Breast epithelium (tissue), 4 donors: ENCODE data around the gene IRF2BP2. TPM values are rescaled to one million over a fixed set of nuclear protein-coding genes. Genes with fewer than 3 reads are reported as not detected.

Source experiments
- DNase-seq, 2 donors: peaks; one replicate each; pipeline ENCODE4 v3.0.0-alpha.2; 2019; ENCODE audit warnings: low spot score in 2 of 2
- H3K27ac ChIP-seq, 2 donors: fragments of 200-600 bp; sonication (generic) in 1 of 2; one replicate each; pipeline ENCODE4 v1.5.1; 2016 to 2019; ENCODE audit warnings: mild to moderate bottlenecking in 1 of 2
- H3K27me3 ChIP-seq, 2 donors: fragments of 200-600 bp; sonication (generic) in 1 of 2; one replicate each; pipeline versions ENCODE4 v1.5.1 to v1.6.0; 2017 to 2019; ENCODE audit warnings: control low read depth in 1 of 2, mild to moderate bottlenecking in 1 of 2
- H3K36me3 ChIP-seq: fragments of 200-600 bp; one replicate; pipeline ENCODE4 v1.5.1; 2019
- H3K4me1 ChIP-seq, 2 donors: fragments of 200-600 bp; sonication (generic); one replicate each; pipeline ENCODE4 v1.5.1; 2016 to 2019; ENCODE audit warnings: control low read depth in 1 of 2
- H3K4me3 ChIP-seq, 3 donors: fragments of 200-600 bp; sonication (generic); 1 replicate in 2 of 3; 2 replicates in 1 of 3; pipeline ENCODE4 v1.5.1; 2016 to 2019; ENCODE audit warnings: mild to moderate bottlenecking in 3 of 3, moderate library complexity in 2 of 3
- H3K9me3 ChIP-seq, 2 donors: fragments of 200-600 bp; sonication (generic) in 1 of 2; one replicate each; pipeline ENCODE4 v1.5.1; 2016 to 2019; ENCODE audit warnings: control low read depth in 1 of 2
- POLR2A ChIP-seq: fragments of 450-650 bp; IDR thresholded peaks from one replicate; pipeline ENCODE4 v1.6.1; 2016; ENCODE audit warnings: antibody characterized with exemption, mild to moderate bottlenecking, moderate library complexity
- POLR2AphosphoS5 ChIP-seq, 3 donors: sonication (generic); formaldehyde crosslinking; IDR thresholded peaks; one replicate each; pipeline ENCODE4 v1.6.1; 2017; ENCODE audit warnings: antibody characterized with exemption in 3 of 3
- intact Hi-C: fragments of 100-400 bp; cut with DNase I; formaldehyde crosslinking; loops from one replicate; pipeline ENCODE4 v1.15.1; 2023; ENCODE audit warnings: low total_unique reads
- total RNA-seq, 3 donors: library from RNA; depleted of rRNA; stranded (reverse); fragments of >200 nt; gene quantifications; one replicate each; pipeline ENCODE4 v1.1.0, GENCODE V29; 2016
- TF ChIP-seq, protein P1 (sequence below), 3 donors: fragments of 450-650 bp; IDR thresholded peaks; one replicate each; pipeline ENCODE4 v1.5.1; 2016 to 2017; ENCODE audit warnings: antibody characterized with exemption in 3 of 3, mild to moderate bottlenecking in 3 of 3, moderate library complexity in 3 of 3

Gene IRF2BP2
- total RNA-seq, 3 donors from 2014 or later, result 60.3 to 108 (median 84.9) TPM

DNA sequence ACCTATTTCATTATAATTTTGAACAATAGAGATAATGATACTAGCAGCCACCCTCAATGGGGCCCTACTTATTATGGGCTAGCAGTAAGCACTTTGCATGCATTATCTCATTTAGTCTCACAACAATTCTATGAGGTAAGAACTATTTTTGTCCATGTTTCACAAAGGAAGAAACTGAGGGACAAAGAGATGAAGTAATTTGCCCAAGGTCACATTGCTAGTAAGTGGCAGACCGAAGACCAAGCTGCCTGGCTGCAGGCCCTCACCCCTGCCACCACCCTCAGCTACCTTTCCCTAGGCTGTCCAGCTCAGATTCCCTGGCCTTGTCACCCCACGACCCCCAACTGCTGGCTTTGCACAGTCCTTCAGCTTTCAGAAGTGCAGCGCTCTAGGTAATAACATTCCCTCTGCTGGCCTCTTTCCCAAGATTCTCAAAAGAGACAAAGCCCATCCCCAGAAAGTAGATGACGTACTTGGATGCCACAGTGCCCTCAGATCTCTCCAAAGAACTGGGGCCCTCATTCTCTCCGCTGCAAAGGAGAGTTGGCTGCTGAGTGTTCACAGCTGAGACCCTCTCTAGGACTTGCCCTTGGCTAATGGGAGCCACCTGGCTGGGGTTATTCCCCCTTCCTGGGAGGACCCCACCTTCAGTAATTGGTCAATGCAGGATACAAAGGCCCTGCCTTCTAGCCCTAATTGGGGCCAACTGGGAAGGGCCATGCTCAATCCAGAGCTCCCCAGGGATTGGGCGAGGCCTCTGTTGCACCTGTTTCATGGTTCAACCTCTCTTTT lies 39.5 kb downstream of the IRF2BP2 start:
- no peak for DNase-seq
- Histone ChIP-seq H3K27me3 (no peaks in the 10 kb centered on the region), H3K9me3 (no peaks in the 10 kb centered on the region), H3K36me3 (no peaks in the 10 kb centered on the region), H3K4me3 (no peak overlapping the region), H3K4me1 (peaks cover 0 to 2% of the 10 kb centered on the region in 2 donors), H3K27ac (no peak overlapping the region)
- TF ChIP-seq POLR2AphosphoS5 (IDR thresholded peaks at IDR 0.05) (no peak), POLR2A (no peak)
- TF ChIP-seq, protein P1, sequence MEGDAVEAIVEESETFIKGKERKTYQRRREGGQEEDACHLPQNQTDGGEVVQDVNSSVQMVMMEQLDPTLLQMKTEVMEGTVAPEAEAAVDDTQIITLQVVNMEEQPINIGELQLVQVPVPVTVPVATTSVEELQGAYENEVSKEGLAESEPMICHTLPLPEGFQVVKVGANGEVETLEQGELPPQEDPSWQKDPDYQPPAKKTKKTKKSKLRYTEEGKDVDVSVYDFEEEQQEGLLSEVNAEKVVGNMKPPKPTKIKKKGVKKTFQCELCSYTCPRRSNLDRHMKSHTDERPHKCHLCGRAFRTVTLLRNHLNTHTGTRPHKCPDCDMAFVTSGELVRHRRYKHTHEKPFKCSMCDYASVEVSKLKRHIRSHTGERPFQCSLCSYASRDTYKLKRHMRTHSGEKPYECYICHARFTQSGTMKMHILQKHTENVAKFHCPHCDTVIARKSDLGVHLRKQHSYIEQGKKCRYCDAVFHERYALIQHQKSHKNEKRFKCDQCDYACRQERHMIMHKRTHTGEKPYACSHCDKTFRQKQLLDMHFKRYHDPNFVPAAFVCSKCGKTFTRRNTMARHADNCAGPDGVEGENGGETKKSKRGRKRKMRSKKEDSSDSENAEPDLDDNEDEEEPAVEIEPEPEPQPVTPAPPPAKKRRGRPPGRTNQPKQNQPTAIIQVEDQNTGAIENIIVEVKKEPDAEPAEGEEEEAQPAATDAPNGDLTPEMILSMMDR (IDR thresholded peaks at IDR 0.05), result no peak
- intact Hi-C loops, result no loop called here

DNA sequence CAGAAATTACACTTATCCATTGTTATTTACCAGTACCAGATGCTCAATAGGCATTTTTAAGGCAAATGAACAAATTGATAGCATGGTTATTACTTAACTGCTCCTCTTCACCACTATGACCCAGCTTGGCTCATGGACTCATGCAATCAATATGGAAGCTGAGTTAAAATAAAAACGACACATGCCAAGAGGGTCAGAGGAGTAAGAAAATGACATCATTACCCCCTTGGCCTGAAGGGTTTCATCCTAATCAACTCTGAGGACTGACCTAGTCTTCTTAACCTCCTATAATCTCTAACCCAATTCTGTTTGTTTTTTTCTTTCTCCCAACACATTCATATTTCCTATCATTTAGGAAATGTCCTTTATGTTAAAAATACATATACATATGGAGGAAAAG lies 41.6 kb downstream of the IRF2BP2 start:
- TF ChIP-seq POLR2AphosphoS5 (IDR thresholded peaks at IDR 0.05), result no peak
- TF ChIP-seq POLR2A, result no peak
- TF ChIP-seq, protein P1 (IDR thresholded peaks at IDR 0.05), result no peak
- Histone ChIP-seq H3K9me3 (no peaks in the 10 kb centered on the region), H3K36me3 (no peaks in the 10 kb centered on the region), H3K27ac (no peak overlapping the region), H3K27me3 (no peaks in the 10 kb centered on the region), H3K4me3 (no peak overlapping the region), H3K4me1 (peaks cover 0 to 7% of the 10 kb centered on the region in 2 donors)
- intact Hi-C loops, result no loop called here
- DNase-seq, result no peak

DNA sequence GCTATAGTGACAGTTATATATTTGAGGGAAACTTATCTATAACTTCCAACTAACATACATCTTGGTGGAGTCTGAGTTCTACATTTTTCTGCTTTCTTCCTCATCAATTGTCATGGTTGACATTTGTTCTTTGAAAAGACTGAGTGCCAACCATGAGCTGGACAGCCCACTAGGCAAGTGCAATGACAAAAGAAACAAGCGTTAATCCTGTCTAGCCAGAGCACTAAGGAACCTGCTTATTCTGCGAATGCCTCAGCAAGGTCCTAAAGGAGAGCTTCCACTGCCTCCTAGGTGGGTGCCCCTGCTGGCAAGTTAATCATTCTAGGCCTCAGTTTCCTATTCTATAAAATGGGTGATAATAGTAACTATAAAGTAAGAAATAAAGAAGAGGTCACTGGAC lies 44.8 kb downstream of the IRF2BP2 start:
- H3K27me3 ChIP-seq, result no peaks in the 10 kb centered on the region
- H3K9me3 ChIP-seq, result no peaks in the 10 kb centered on the region
- no peak overlapping the region for H3K4me3 ChIP-seq
- DNase-seq, result peak; percentile 17
- H3K27ac ChIP-seq, result peak overlapping the region; percentile 84 to 89
- peaks cover 0 to 13% of the 10 kb centered on the region in 2 donors for H3K4me1 ChIP-seq
- intact Hi-C loops, result no loop called here
- TF ChIP-seq POLR2AphosphoS5 (IDR thresholded peaks at IDR 0.05), result no peak
- H3K36me3 ChIP-seq, result no peaks in the 10 kb centered on the region

DNA sequence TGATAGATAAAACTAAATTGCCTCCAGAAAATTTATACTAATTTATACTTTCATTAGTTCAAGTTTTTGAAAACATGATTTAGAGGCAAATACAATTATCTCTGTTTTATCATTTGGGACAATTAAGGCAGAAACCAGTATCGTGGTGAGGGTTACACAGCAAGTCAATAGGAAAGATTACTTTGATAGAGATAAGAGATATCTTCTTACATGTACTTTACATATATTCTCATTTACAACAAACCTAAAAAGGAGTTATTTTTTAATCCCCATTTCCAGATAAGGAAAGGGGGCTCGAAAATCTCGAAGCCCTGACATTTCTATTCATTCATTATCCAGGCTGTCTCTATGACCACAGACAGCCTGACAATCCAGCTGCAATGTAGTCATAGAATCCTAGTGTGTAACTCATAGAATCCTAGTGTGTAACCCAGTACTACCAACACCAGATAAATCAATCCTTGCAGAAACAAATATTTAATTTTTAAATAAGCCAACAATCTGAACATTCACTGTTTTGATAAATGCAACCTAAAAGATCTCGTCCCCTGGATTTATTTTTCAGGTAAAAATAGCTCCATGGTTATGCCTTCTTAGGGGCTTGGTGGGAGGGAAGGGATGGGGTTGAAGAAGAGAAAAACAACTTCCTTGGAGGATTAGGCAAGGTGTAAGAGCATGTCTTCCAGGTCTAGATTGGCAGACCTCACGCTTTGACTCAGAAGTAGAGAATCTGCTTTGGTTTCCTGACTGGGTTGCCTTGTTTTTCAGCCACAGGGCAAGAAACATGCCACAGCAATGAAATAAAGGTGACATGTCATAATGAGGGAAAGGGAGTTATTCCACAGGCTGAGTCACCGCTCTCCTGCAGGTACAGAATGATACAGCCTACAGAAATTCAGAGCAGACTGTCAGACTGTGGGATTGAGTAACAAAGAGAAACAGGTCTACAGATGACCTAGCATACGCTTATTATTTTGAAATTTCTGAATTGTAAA lies 45.6 kb downstream of the IRF2BP2 start:
- intact Hi-C loops, result no loop called here
- TF ChIP-seq POLR2AphosphoS5 (IDR thresholded peaks at IDR 0.05) (peak in 2 of 3 donors; percentile 75 to 80), POLR2A (no peak)
- TF ChIP-seq, protein P1 (IDR thresholded peaks at IDR 0.05), result peak in 1 of 3 donors; percentile 33
- DNase-seq, result peak; percentile 55 to 92
- H3K27me3 ChIP-seq, result no peaks in the 10 kb centered on the region
- no peaks in the 10 kb centered on the region for H3K9me3 ChIP-seq
- H3K27ac ChIP-seq, result peak overlapping the region; percentile 84 to 89
- H3K36me3 ChIP-seq, result no peaks in the 10 kb centered on the region
- H3K4me3 ChIP-seq, result no peak overlapping the region
- H3K4me1 ChIP-seq, result peaks cover 0 to 13% of the 10 kb centered on the region in 2 donors

DNA sequence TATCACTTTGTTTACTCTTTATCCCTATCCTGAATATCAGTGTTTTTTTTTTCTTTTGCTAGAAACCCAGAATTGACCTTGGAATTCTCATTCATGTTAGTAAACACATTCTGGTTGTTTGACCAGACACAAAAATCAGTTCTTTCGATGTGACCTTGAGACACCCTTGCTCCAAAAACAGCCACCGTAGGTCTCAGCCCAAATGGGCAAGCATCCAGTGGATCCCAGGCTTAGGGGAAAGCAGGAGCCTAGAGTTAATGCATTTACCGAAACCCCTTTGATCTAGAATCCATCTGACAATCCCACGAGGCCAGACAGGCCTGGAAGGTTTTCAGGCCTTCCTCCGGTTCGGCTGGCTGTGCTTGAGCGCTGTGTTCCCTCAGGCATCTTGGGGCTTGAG lies 47.6 kb downstream of the IRF2BP2 start:
- intact Hi-C loops, result no loop called here
- Histone ChIP-seq H3K36me3 (no peaks in the 10 kb centered on the region), H3K27me3 (no peaks in the 10 kb centered on the region), H3K27ac (peak overlapping the region; percentile 78 to 87), H3K9me3 (no peaks in the 10 kb centered on the region), H3K4me1 (peaks cover 0 to 13% of the 10 kb centered on the region in 2 donors), H3K4me3 (no peak overlapping the region)
- peak in 1 of 2 donors; percentile 51 for DNase-seq
- TF ChIP-seq POLR2A, result no peak
- TF ChIP-seq, protein P1 (IDR thresholded peaks at IDR 0.05), result no peak
- TF ChIP-seq POLR2AphosphoS5 (IDR thresholded peaks at IDR 0.05), result peak in 1 of 3 donors; percentile 32
